Prostate gland (tissue), 2 donors: ENCODE results near the gene APOBEC4. TPM values are rescaled to one million over a fixed set of nuclear protein-coding genes. Genes with fewer than 3 reads are reported as not detected.

ENCODE experiments used
- DNase-seq: peaks from one replicate; pipeline ENCODE4 v3.0.0-alpha.2; 2019; ENCODE audit warnings: low spot score
- H3K27ac ChIP-seq, 2 donors: fragments of 200-600 bp; sonication (generic); 2 replicates each; pipeline ENCODE4 v1.5.1; 2017 to 2019
- H3K27me3 ChIP-seq: fragments of 200-600 bp; sonication (generic); replicated peaks from 2 replicates; pipeline ENCODE4 v1.5.1; 2019; ENCODE audit not compliant: insufficient read depth
- H3K36me3 ChIP-seq, 2 donors: fragments of 200-600 bp; sonication (generic); 1 replicate in 1 of 2; 2 replicates in 1 of 2; pipeline versions ENCODE4 v1.5.1 to v1.8.1; 2017 to 2019
- H3K4me1 ChIP-seq: fragments of 200-600 bp; sonication (generic); replicated peaks from 2 replicates; pipeline ENCODE4 v1.5.1; 2019
- H3K4me3 ChIP-seq, 2 donors: fragments of 200-600 bp; sonication (generic); 2 replicates each; pipeline ENCODE4 v1.5.1; 2017 to 2019
- H3K9me3 ChIP-seq: fragments of 200-600 bp; sonication (generic); 2 replicates; pipeline ENCODE4 v1.5.1; 2017
- CTCF ChIP-seq, 4 experiments: fragments of 200-600 bp in 2 of 4; fragments of 450-650 bp in 2 of 4; sonication (generic) in 2 of 4; IDR thresholded peaks; 1 replicate in 3 of 4; 2 replicates in 1 of 4; pipeline ENCODE4 v1.5.1; 2016 to 2019; ENCODE audit warnings: antibody characterized with exemption in 4 of 4, mild to moderate bottlenecking in 2 of 4, moderate library complexity in 2 of 4
- POLR2A ChIP-seq: fragments of 450-650 bp; IDR thresholded peaks from one replicate; pipeline ENCODE4 v1.6.1; 2016; ENCODE audit warnings: antibody characterized with exemption, mild to moderate bottlenecking
- POLR2AphosphoS5 ChIP-seq: sonication (generic); formaldehyde crosslinking; IDR thresholded peaks from one replicate; pipeline ENCODE4 v1.6.1; 2017; ENCODE audit warnings: antibody characterized with exemption
- WGBS: methylation state at CpG from one replicate; pipeline ENCODE4 v1.1.5; 2018; 5-methylcytosine and 5-hydroxymethylcytosine counted together
- intact Hi-C: fragments of 100-400 bp; cut with DNase I; formaldehyde crosslinking; loops from one replicate; pipeline ENCODE4 v1.14.2; 2022
- total RNA-seq, 2 donors: library from RNA; depleted of rRNA; stranded (reverse); fragments of >200 nt; gene quantifications; one replicate each; pipeline ENCODE4 v1.1.0, GENCODE V29; 2016

Gene APOBEC4
- total RNA-seq, 2 donors from 2014 or later = 0.34 TPM; not detected in 1

DNA sequence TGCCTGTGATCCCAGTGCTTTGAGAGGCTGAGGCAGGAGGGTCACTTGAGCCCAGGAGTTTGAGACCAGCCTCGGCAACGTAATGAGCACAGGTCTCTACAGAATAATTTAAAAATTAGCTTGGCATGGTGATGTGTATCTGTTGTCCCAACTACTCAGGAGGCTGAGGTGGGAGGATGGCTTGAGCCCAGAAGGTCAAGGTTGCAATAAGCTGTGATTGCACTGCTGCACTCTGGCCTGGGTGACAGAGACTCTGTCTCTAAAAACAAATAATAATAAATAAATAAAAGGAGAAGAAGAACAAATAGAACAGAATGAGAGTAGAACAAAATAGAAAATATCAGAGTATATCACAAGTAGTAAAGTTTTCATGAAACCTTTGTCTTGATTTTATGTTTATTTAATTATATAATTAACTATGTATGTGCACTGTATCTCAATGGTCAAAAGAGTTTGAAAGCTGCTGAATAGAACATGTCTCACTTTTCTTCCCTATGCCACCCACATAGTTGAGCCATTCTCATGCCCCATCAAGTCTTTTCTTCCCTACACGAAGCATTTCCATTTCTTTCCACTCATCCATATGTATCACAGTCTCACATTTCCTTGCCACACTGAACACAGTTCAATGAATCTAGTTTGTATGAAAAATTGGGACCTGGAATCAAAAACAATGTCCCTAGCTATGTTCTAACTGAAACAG is 22.9 kb upstream of the APOBEC4 start:
- 94% methylated on average over 3 of the region's 3 CpGs for WGBS
- Histone ChIP-seq H3K4me1 (no peaks in the 10 kb centered on the region), H3K9me3 (no peaks in the 10 kb centered on the region), H3K27ac (no peak overlapping the region), H3K4me3 (no peak overlapping the region), H3K27me3 (no peaks in the 10 kb centered on the region), H3K36me3 (no peaks in the 10 kb centered on the region)
- intact Hi-C loops = no loop called here
- TF ChIP-seq POLR2AphosphoS5 = no peak
- no peak for TF ChIP-seq CTCF (IDR thresholded peaks at IDR 0.05)
- no peak for TF ChIP-seq POLR2A
- DNase-seq = no peak

- no peaks in the 10 kb centered on the region for H3K9me3 ChIP-seq
- H3K27me3 ChIP-seq = no peaks in the 10 kb centered on the region
- DNase-seq = no peak
- no peak overlapping the region for H3K4me3 ChIP-seq
- H3K4me1 ChIP-seq = no peaks in the 10 kb centered on the region
- H3K27ac ChIP-seq = no peak overlapping the region
- intact Hi-C loops = no loop called here
- H3K36me3 ChIP-seq = no peaks in the 10 kb centered on the region
- TF ChIP-seq POLR2AphosphoS5 = no peak
- no peak for TF ChIP-seq POLR2A
- TF ChIP-seq CTCF (IDR thresholded peaks at IDR 0.05) = no peak
These were observed 22.3 kb upstream of the APOBEC4 start for GRCh38 chr1:183675381-183675780.

DNA sequence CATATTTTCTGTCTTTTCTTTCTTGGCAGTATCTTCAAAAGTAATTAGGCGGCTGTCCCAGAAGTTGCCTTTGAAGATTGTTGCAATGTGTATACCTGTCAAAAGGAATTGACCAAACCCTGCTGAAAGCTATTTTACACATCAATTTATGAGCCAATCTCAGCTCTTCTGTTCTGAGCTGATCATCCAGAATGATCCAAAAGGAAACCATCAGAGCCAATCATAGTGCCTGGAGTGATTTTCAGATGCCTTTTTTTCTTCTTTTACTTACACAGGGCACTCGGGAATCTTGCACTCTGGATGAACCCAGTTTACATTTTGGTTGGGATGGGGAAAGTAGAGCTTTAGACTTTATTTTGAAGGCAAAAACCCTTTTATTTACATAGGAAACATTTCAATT is 21.8 kb upstream of the APOBEC4 start:
- TF ChIP-seq CTCF (IDR thresholded peaks at IDR 0.05) (no peak), POLR2AphosphoS5 (no peak), POLR2A (no peak)
- Histone ChIP-seq H3K4me3 (no peak overlapping the region), H3K27ac (no peak overlapping the region), H3K4me1 (no peaks in the 10 kb centered on the region), H3K27me3 (no peaks in the 10 kb centered on the region), H3K9me3 (no peaks in the 10 kb centered on the region), H3K36me3 (no peaks in the 10 kb centered on the region)
- no peak for DNase-seq
- intact Hi-C loops = no loop called here
- WGBS = 57% methylated on average over 2 of the region's 2 CpGs

- Histone ChIP-seq H3K4me3 (no peak overlapping the region), H3K9me3 (no peaks in the 10 kb centered on the region), H3K36me3 (no peaks in the 10 kb centered on the region), H3K4me1 (no peaks in the 10 kb centered on the region), H3K27ac (no peak overlapping the region), H3K27me3 (no peaks in the 10 kb centered on the region)
- DNase-seq = no peak
- TF ChIP-seq CTCF (IDR thresholded peaks at IDR 0.05) (no peak), POLR2A (no peak)
- intact Hi-C loops = no loop called here
- WGBS = 15% methylated on average over 1 of the region's 1 CpG
These were observed 21.2 kb upstream of the APOBEC4 start for GRCh38 chr1:183674339-183674738.

- Histone ChIP-seq H3K4me3 (no peak overlapping the region), H3K36me3 (no peaks in the 10 kb centered on the region), H3K9me3 (no peaks in the 10 kb centered on the region), H3K27me3 (no peaks in the 10 kb centered on the region), H3K4me1 (no peaks in the 10 kb centered on the region), H3K27ac (no peak overlapping the region)
- intact Hi-C loops = no loop called here
- no peak for DNase-seq
- 76% methylated on average over 2 of the region's 2 CpGs for WGBS
- TF ChIP-seq POLR2AphosphoS5 = no peak
- TF ChIP-seq POLR2A = no peak
- TF ChIP-seq CTCF (IDR thresholded peaks at IDR 0.05) = no peak
These were observed 20.6 kb upstream of the APOBEC4 start for GRCh38 chr1:183673605-183674323.
